HL-60 (cell line): ENCODE measurements around the gene AASS.

Experiments used
- POLR2AphosphoS5 ChIP-seq: IDR thresholded peaks from 2 replicates; pipeline ENCODE4 v1.6.1; 2012; ENCODE audit warnings: low read depth
- TF ChIP-seq, protein P1 (sequence below): IDR thresholded peaks from one replicate; pipeline ENCODE4 v1.5.1; 2011; ENCODE audit warnings: low read length, control low read depth, inconsistent platforms; ENCODE audit not compliant: insufficient read depth

DNA sequence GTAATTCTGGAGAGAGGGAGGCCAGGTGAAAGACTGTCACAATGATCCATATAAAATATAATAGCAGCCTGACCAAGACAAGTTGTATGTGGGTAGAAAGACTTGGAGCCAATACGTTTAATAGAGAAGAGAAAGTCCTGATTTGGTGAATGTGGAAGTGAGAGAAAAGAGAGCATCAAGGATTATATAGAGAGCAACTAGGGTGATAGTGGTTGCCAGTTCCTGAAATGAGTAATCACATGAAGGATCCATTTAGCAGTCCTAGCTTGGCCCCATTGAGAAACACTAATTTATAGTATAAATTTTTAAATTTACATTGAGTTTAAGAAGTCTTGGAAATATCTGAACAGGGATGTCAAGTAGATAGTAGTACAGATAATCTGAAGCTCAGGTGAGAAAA lies 74.0 kb downstream of the AASS start:
- TF ChIP-seq POLR2AphosphoS5, result no peak
- TF ChIP-seq, protein P1, sequence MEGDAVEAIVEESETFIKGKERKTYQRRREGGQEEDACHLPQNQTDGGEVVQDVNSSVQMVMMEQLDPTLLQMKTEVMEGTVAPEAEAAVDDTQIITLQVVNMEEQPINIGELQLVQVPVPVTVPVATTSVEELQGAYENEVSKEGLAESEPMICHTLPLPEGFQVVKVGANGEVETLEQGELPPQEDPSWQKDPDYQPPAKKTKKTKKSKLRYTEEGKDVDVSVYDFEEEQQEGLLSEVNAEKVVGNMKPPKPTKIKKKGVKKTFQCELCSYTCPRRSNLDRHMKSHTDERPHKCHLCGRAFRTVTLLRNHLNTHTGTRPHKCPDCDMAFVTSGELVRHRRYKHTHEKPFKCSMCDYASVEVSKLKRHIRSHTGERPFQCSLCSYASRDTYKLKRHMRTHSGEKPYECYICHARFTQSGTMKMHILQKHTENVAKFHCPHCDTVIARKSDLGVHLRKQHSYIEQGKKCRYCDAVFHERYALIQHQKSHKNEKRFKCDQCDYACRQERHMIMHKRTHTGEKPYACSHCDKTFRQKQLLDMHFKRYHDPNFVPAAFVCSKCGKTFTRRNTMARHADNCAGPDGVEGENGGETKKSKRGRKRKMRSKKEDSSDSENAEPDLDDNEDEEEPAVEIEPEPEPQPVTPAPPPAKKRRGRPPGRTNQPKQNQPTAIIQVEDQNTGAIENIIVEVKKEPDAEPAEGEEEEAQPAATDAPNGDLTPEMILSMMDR, result no peak
